PC-3 (cell line): Measurements from ENCODE around the gene MRM1. TPM values are rescaled to one million over a fixed set of nuclear protein-coding genes. Genes with fewer than 3 reads are reported as not detected.

ENCODE experiments used
- ATAC-seq: fragments of 200-7000 bp; cut with Tn5 transposase; 2 replicates; pipeline ENCODE4 v1.9.1; 2020; ENCODE audit warnings: mild to moderate bottlenecking, moderate library complexity
- BruUV-seq: library from RNA; stranded (reverse); fragments of 400-500 nt; replicated peaks from 2 replicates; lab custom pipeline; 2021; lab: Mats Ljungman, UMichigan
- CTCF ChIA-PET: fragments of 300-600 bp; sonication (Branson Sonifier 250); formaldehyde crosslinking; loops from one replicate; lab custom pipeline; 2022; ENCODE audit warnings: antibody characterized with exemption; lab: Charles Lee
- POLR2A ChIA-PET: fragments of 300-600 bp; sonication (Branson Sonifier 250); formaldehyde crosslinking; loops from one replicate; lab custom pipeline; 2022; ENCODE audit warnings: antibody characterized with exemption; ENCODE audit not compliant: unreplicated experiment; lab: Charles Lee
- DNase-seq: peaks from one replicate; pipeline ENCODE4 v3.0.0-alpha.2; 2015
- H2AFZ ChIP-seq: fragments of 300-600 bp; sonication (generic); 2 replicates; pipeline ENCODE4 v1.6.0; 2016; ENCODE audit warnings: antibody characterized with exemption, low read length
- H3F3A ChIP-seq: fragments of 300-600 bp; sonication (generic); one replicate; pipeline ENCODE4 v1.6.0; 2017; ENCODE audit warnings: antibody characterized with exemption, low read length, control low read depth, mild to moderate bottlenecking; ENCODE audit not compliant: unreplicated experiment
- H3K27ac ChIP-seq: fragments of 300-600 bp; sonication (generic); 2 replicates; pipeline ENCODE4 v1.5.1; 2016; ENCODE audit warnings: mild to moderate bottlenecking, low read length
- H3K27me3 ChIP-seq: fragments of 300-600 bp; sonication (generic); 2 replicates; pipeline ENCODE4 v1.6.1; 2016; ENCODE audit warnings: low read length, mixed read lengths
- H3K36me3 ChIP-seq: fragments of 300-600 bp; sonication (generic); 2 replicates; pipeline ENCODE4 v1.6.1; 2016; ENCODE audit warnings: low read depth, mixed run types, low read length, mixed read lengths
- H3K4me1 ChIP-seq: fragments of 300-600 bp; sonication (generic); 2 replicates; pipeline ENCODE4 v1.5.1; 2016; ENCODE audit warnings: low read length; ENCODE audit not compliant: insufficient read depth
- H3K4me2 ChIP-seq: fragments of 300-600 bp; sonication (generic); 2 replicates; pipeline ENCODE4 v1.6.0; 2016; ENCODE audit warnings: low read length
- H3K4me3 ChIP-seq: fragments of 300-600 bp; sonication (generic); 2 replicates; pipeline ENCODE4 v1.5.1; 2016; ENCODE audit warnings: mild to moderate bottlenecking, low read length, mixed read lengths
- H3K79me2 ChIP-seq: fragments of 300-600 bp; sonication (generic); 2 replicates; pipeline ENCODE4 v1.6.1; 2017; ENCODE audit warnings: low read length, mixed read lengths
- H3K9ac ChIP-seq: fragments of 300-600 bp; sonication (generic); 2 replicates; pipeline ENCODE4 v1.6.0; 2016; ENCODE audit warnings: mild to moderate bottlenecking, low read length
- H3K9me2 ChIP-seq: fragments of 300-600 bp; sonication (generic); replicated peaks from 2 replicates; pipeline ENCODE4 v1.6.1; 2016; ENCODE audit warnings: mixed run types, low read length, mixed read lengths
- H3K9me3 ChIP-seq: fragments of 300-600 bp; sonication (generic); 2 replicates; pipeline ENCODE4 v1.6.1; 2016; ENCODE audit warnings: low read length, mixed read lengths
- H4K20me1 ChIP-seq: fragments of 300-600 bp; sonication (generic); 2 replicates; pipeline ENCODE4 v1.6.1; 2016; ENCODE audit warnings: low read length, mixed read lengths
- CTCF ChIP-seq: fragments of 300-600 bp; sonication (generic); conservative IDR thresholded peaks from 2 replicates; pipeline ENCODE4 v1.5.1; 2017; ENCODE audit warnings: antibody characterized with exemption, low read depth, mild to moderate bottlenecking, low read length
- EZH2 ChIP-seq: fragments of 300-600 bp; sonication (generic); IDR thresholded peaks from one replicate; pipeline ENCODE4 v1.6.1; 2017; ENCODE audit warnings: antibody characterized with exemption, mild to moderate bottlenecking, low read length; ENCODE audit not compliant: unreplicated experiment
- EZH2phosphoT487 ChIP-seq: fragments of 300-600 bp; sonication (generic); IDR thresholded peaks from 2 replicates; pipeline ENCODE4 v1.6.1; 2018; ENCODE audit warnings: mild to moderate bottlenecking, antibody characterized with exemption, low read length, borderline replicate concordance
- intact Hi-C: fragments of 100-400 bp; cut with micrococcal nuclease; formaldehyde crosslinking; loops from 2 replicates; pipeline ENCODE4 v1.9.0; 2023
- total RNA-seq: library from RNA; depleted of rRNA; stranded (reverse); fragments of >200 nt; gene quantifications from 2 replicates; pipeline ENCODE4 v1.2.3, GENCODE V29; 2014

The MRM1 gene
- total RNA-seq, 1 experiment from 2014 or later = 9.2 TPM

DNA sequence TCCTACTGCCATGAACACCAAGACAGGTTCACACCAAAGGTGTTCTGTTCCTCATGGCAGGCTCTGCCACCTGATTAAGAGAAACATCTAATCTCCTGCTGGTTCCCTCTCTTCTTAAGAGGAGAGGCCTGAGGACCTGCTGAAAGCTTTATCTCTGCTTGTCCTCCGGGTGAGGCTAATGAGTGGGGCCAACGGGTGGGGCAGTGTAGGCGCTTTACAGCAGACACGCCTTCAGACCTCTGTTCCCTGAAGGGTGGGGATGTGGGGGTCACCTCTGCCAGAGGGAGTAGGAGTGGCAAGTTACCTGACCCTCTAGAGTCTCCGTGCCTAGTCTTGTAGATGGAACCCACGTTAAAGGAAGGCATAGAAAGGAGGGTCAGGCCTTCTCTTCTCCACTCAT lies 4.2 kb upstream of the MRM1 start:
- Histone ChIP-seq H3F3A (no peaks in the 10 kb centered on the region), H3K36me3 (no peaks in the 10 kb centered on the region), H3K27me3 (no peaks in the 10 kb centered on the region), H3K27ac (no peak overlapping the region), H3K4me3 (no peak overlapping the region), H3K9ac (no peak overlapping the region), H3K9me3 (no peaks in the 10 kb centered on the region), H3K9me2 (no peaks in the 10 kb centered on the region), H2AFZ (no peak overlapping the region), H3K79me2 (peaks cover 26% of the 10 kb centered on the region), H3K4me1 (peaks cover 16% of the 10 kb centered on the region), H3K4me2 (no peak overlapping the region), H4K20me1 (no peaks in the 10 kb centered on the region)
- ChIA-PET CTCF (no interaction called here), POLR2A (no interaction called here)
- TF ChIP-seq EZH2 (no peak), EZH2phosphoT487 (no peak), CTCF (no peak)
- DNase-seq (no peak), ATAC-seq (no peak)
- intact Hi-C loops = no loop called here
- BruUV-seq = no TSS peak

DNA sequence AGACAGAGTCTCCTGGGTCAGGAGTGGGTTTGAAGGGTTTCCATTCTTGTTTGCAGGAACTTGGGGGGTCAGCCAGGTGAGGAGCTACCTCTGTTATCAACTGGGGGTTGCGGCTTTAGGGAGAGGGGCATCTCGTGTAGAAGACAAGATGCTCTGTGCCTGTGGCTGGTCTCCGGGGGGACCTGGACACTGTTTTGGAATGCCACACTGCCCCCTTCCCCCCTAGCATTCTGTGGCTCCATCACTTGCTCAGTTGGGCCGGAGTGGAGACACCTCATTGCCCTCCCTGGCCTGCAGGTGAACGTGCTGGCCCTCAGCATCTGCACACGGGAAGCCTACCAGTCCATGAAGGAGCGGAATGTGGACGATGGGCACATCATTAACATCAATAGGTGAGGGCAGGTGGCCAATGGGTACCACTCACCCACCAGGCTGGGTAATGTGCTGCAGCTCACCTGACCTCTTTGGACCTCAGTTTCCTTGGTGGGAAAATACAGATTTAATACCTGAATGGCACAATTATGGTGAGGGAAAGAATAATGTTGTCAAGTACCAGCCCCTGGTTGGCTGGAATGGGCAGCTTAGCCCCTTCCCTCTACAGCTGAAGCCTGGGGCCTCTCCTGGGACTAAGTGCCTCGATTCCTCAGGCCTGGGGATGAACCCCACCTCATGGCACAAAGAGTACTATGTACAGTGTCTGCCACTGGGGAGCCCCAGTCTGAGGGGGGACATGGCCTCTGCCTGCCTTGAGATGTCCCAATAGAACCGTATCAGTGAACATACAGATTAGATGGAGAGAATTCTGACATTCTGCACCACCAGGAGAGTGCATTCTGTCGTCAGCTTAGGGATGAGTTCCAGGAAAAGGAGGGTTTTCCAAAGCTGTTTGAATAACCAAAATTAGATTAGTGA lies 3.3 kb upstream of the MRM1 start:
- no peak for ATAC-seq

More for the DNA sequence above, 3.3 kb upstream of the MRM1 start:
- H3K27ac ChIP-seq = no peak overlapping the region
- no TSS peak for BruUV-seq
- H3K36me3 ChIP-seq = no peaks in the 10 kb centered on the region
- no peak overlapping the region for H3K9ac ChIP-seq
- intact Hi-C loops = no loop called here
- no peak overlapping the region for H3K4me3 ChIP-seq
- H3K4me1 ChIP-seq = peaks cover 10% of the 10 kb centered on the region
- DNase-seq = no peak
- ChIA-PET POLR2A (no interaction called here), CTCF (no interaction called here)
- TF ChIP-seq EZH2phosphoT487 = no peak
- no peak for TF ChIP-seq CTCF
- TF ChIP-seq EZH2 = no peak
- no peaks in the 10 kb centered on the region for H3K9me2 ChIP-seq
- no peaks in the 10 kb centered on the region for H3F3A ChIP-seq
- H3K4me2 ChIP-seq = no peak overlapping the region
- H3K27me3 ChIP-seq = no peaks in the 10 kb centered on the region
- no peak overlapping the region for H2AFZ ChIP-seq
- no peaks in the 10 kb centered on the region for H3K9me3 ChIP-seq
- H3K79me2 ChIP-seq = peaks cover 26% of the 10 kb centered on the region
- no peaks in the 10 kb centered on the region for H4K20me1 ChIP-seq
